ENCODE data around the gene TRAF5. TPM values are rescaled to one million over a fixed set of nuclear protein-coding genes. Genes with fewer than 3 reads are reported as not detected.

The TRAF5 gene
- 1 to 10 TPM; 2.5 to 3.3 TPM for total RNA-seq
- polyA plus RNA-seq = under 1 TPM; 0.68 to 0.74 TPM

GRCh38 chr1:211326528-211327345 is at the start of gene TRAF5:
TSS of gene TRAF5 (plus strand) at chr1:211326833. CDS start at chr1:211353240, 26,407 bp downstream.
- Histone ChIP-seq H3K27ac (ENCODE audit: low read depth in 1 of 2, low read length in 2 of 2) (peak within 1 kb of the TSS in 1 of 2 donors; percentile 53), H3K4me1 (ENCODE audit: control insufficient read depth in 4 of 4, insufficient read depth in 4 of 4, low read length in 3 of 4) (peaks cover 3 to 10% (median 3%) of the 10 kb centered on the region in 4 donors), H3K9me3 (ENCODE audit: control insufficient read depth in 4 of 4, low read length in 3 of 4) (no peaks in the 10 kb centered on the region), H3K4me3 (ENCODE audit: low read depth in 1 of 3, low read length in 3 of 3) (peak within 1 kb of the TSS; percentile 60 to 80 (median 75)), H3K36me3 (ENCODE audit: control insufficient read depth in 4 of 4, insufficient read depth in 3 of 4, low read depth in 1 of 4, low read length in 3 of 4) (no peaks in the 10 kb centered on the region), H3K9ac (ENCODE audit: low read depth in 1 of 2, low read length in 2 of 2) (peak within 1 kb of the TSS; percentile 43 to 59), H3K27me3 (ENCODE audit: control insufficient read depth in 4 of 4, insufficient read depth in 4 of 4, low read length in 3 of 4) (no peaks in the 10 kb centered on the region)
- peak; percentile 56 for DNase-seq (ENCODE audit: low spot score)
- 2% methylated on average over 91 of the region's 91 CpGs for WGBS
- TF ChIP-seq TAF1 (conservative IDR thresholded peaks at IDR 0.05) (no peak), FOXA2 (IDR thresholded peaks at IDR 0.05) (no peak)
- TF ChIP-seq, protein P1, sequence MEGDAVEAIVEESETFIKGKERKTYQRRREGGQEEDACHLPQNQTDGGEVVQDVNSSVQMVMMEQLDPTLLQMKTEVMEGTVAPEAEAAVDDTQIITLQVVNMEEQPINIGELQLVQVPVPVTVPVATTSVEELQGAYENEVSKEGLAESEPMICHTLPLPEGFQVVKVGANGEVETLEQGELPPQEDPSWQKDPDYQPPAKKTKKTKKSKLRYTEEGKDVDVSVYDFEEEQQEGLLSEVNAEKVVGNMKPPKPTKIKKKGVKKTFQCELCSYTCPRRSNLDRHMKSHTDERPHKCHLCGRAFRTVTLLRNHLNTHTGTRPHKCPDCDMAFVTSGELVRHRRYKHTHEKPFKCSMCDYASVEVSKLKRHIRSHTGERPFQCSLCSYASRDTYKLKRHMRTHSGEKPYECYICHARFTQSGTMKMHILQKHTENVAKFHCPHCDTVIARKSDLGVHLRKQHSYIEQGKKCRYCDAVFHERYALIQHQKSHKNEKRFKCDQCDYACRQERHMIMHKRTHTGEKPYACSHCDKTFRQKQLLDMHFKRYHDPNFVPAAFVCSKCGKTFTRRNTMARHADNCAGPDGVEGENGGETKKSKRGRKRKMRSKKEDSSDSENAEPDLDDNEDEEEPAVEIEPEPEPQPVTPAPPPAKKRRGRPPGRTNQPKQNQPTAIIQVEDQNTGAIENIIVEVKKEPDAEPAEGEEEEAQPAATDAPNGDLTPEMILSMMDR (IDR thresholded peaks at IDR 0.05; ENCODE audit: low read depth, low read length, missing input control) = no peak

DNA sequence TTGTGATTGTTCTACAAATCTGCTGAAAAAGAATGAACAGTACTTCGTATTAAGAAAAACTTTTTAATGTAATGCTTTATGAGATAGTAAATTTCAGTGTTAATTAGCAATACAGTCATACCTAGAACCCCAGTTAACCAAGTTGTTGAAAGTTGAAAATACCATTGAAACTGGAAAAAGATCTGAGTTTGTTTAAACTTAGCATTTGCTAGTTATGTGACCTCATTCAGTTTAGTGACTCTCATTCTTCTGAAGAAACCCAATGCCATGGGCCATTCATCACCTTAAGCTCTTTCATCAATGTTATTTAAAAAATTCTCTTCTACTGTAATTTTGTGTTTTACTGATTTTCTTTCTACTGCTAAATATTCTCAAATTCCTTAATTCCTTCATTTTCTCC is 47.3 kb upstream of the TRAF5 start:
- Histone ChIP-seq H3K27me3 (ENCODE audit: control insufficient read depth in 4 of 4, insufficient read depth in 4 of 4, low read length in 3 of 4) (no peaks in the 10 kb centered on the region), H3K36me3 (ENCODE audit: control insufficient read depth in 4 of 4, insufficient read depth in 3 of 4, low read depth in 1 of 4, low read length in 3 of 4) (peaks cover 4 to 55% (median 37%) of the 10 kb centered on the region in 4 donors), H3K4me3 (ENCODE audit: low read depth in 1 of 3, low read length in 3 of 3) (no peak overlapping the region), H3K27ac (ENCODE audit: low read depth in 1 of 2, low read length in 2 of 2) (no peak overlapping the region), H3K9me3 (ENCODE audit: control insufficient read depth in 4 of 4, low read length in 3 of 4) (no peaks in the 10 kb centered on the region), H3K9ac (ENCODE audit: low read depth in 1 of 2, low read length in 2 of 2) (no peak overlapping the region), H3K4me1 (ENCODE audit: control insufficient read depth in 4 of 4, insufficient read depth in 4 of 4, low read length in 3 of 4) (no peaks in the 10 kb centered on the region)
- no peak for DNase-seq (ENCODE audit: low spot score)
- WGBS = 38% methylated on average over 1 of the region's 1 CpG
- no peak for TF ChIP-seq HNF4A (conservative IDR thresholded peaks at IDR 0.05)
- no peak for TF ChIP-seq SP1 (IDR thresholded peaks at IDR 0.05)
- no peak for TF ChIP-seq FOXA1 (IDR thresholded peaks at IDR 0.05)
- TF ChIP-seq HNF4G (IDR thresholded peaks at IDR 0.05) = no peak

DNA sequence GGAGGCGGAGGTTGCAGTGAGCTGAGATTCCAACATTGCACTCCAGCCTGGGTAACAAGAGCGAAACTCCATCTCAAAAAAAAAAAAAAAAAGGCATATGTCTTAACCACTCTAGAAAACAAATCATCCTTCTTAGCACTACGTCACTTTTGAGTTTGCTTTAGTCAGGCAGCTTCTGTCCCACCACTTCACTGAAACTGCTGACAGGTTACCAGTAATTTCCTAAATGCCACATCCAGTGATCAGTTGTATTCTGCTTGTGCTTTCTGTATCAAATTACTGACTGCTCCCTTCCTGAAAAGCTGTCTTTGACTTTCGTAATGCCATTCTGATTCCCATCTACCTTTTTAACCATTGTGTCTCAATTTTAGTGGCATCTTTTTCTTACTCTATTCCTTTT is 45.7 kb upstream of the TRAF5 start:
- H3K36me3 ChIP-seq (ENCODE audit: control insufficient read depth in 4 of 4, insufficient read depth in 3 of 4, low read depth in 1 of 4, low read length in 3 of 4) = peaks cover 9 to 64% (median 42%) of the 10 kb centered on the region in 4 donors
- no peaks in the 10 kb centered on the region for H3K27me3 ChIP-seq (ENCODE audit: control insufficient read depth in 4 of 4, insufficient read depth in 4 of 4, low read length in 3 of 4)
- DNase-seq (ENCODE audit: low spot score) = no peak
- H3K9me3 ChIP-seq (ENCODE audit: control insufficient read depth in 4 of 4, low read length in 3 of 4) = no peaks in the 10 kb centered on the region
- 93% methylated on average over 4 of the region's 4 CpGs for WGBS
- H3K27ac ChIP-seq (ENCODE audit: low read depth in 1 of 2, low read length in 2 of 2) = no peak overlapping the region
- H3K4me3 ChIP-seq (ENCODE audit: low read depth in 1 of 3, low read length in 3 of 3) = no peak overlapping the region
- H3K4me1 ChIP-seq (ENCODE audit: control insufficient read depth in 4 of 4, insufficient read depth in 4 of 4, low read length in 3 of 4) = no peaks in the 10 kb centered on the region
- H3K9ac ChIP-seq (ENCODE audit: low read depth in 1 of 2, low read length in 2 of 2) = no peak overlapping the region
- TF ChIP-seq, protein P1 (IDR thresholded peaks at IDR 0.05; ENCODE audit: low read depth, low read length, missing input control) = no peak
- TF ChIP-seq, protein P2, sequence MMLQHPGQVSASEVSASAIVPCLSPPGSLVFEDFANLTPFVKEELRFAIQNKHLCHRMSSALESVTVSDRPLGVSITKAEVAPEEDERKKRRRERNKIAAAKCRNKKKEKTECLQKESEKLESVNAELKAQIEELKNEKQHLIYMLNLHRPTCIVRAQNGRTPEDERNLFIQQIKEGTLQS (IDR thresholded peaks at IDR 0.05) = no peak
- no peak for TF ChIP-seq FOXA2 (IDR thresholded peaks at IDR 0.05)
- TF ChIP-seq, protein P3, sequence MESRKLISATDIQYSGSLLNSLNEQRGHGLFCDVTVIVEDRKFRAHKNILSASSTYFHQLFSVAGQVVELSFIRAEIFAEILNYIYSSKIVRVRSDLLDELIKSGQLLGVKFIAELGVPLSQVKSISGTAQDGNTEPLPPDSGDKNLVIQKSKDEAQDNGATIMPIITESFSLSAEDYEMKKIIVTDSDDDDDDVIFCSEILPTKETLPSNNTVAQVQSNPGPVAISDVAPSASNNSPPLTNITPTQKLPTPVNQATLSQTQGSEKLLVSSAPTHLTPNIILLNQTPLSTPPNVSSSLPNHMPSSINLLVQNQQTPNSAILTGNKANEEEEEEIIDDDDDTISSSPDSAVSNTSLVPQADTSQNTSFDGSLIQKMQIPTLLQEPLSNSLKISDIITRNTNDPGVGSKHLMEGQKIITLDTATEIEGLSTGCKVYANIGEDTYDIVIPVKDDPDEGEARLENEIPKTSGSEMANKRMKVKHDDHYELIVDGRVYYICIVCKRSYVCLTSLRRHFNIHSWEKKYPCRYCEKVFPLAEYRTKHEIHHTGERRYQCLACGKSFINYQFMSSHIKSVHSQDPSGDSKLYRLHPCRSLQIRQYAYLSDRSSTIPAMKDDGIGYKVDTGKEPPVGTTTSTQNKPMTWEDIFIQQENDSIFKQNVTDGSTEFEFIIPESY (IDR thresholded peaks at IDR 0.05) = no peak
- TF ChIP-seq NR2F2 (IDR thresholded peaks at IDR 0.05) = no peak
- TF ChIP-seq REST (IDR thresholded peaks at IDR 0.05) = no peak
- no peak for TF ChIP-seq RXRA (IDR thresholded peaks at IDR 0.05)
- TF ChIP-seq, protein P4, sequence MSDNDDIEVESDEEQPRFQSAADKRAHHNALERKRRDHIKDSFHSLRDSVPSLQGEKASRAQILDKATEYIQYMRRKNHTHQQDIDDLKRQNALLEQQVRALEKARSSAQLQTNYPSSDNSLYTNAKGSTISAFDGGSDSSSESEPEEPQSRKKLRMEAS (IDR thresholded peaks at IDR 0.05) = no peak
- TF ChIP-seq YY1 (IDR thresholded peaks at IDR 0.05) = no peak
- no peak for TF ChIP-seq TAF1 (conservative IDR thresholded peaks at IDR 0.05)
- TF ChIP-seq HNF4G (IDR thresholded peaks at IDR 0.05) = no peak
- no peak for TF ChIP-seq GABPA (IDR thresholded peaks at IDR 0.05 in 1 of 2, conservative IDR thresholded peaks at IDR 0.05 in 1 of 2)
- TF ChIP-seq RAD21 (IDR thresholded peaks at IDR 0.05) = no peak
- no peak for TF ChIP-seq HNF4A (conservative IDR thresholded peaks at IDR 0.05)
- no peak for TF ChIP-seq SP1 (IDR thresholded peaks at IDR 0.05)
